Right lobe of liver (tissue), 6 donors: ENCODE data around the gene FOS. TPM values are rescaled to one million over a fixed set of nuclear protein-coding genes. Genes with fewer than 3 reads are reported as not detected.
A peak's percentile ranks its signal among the peaks of the same experiment; 100 is the strongest.

Source experiments
- ATAC-seq, 4 donors: fragments of 200-7000 bp; cut with Tn5 transposase; one replicate each; pipeline ENCODE4 v1.9.1; 2020; ENCODE audit warnings: mild to moderate bottlenecking in 4 of 4, moderate library complexity in 4 of 4
- DNase-seq, 3 donors: peaks; one replicate each; pipeline ENCODE4 v3.0.0-alpha.2; 2020
- H3K27ac ChIP-seq, 3 donors: fragments of 200-600 bp; one replicate each; pipeline ENCODE4 v1.8.0; 2022
- H3K27me3 ChIP-seq, 2 donors: fragments of 200-600 bp; one replicate each; pipeline ENCODE4 v1.8.0; 2022
- H3K36me3 ChIP-seq, 4 donors: fragments of 200-600 bp; sonication (generic) in 1 of 4; one replicate each; pipeline versions ENCODE4 v1.5.1 to v1.8.0; 2017 to 2022; ENCODE audit warnings: control low read depth in 1 of 4
- H3K4me1 ChIP-seq, 4 donors: fragments of 200-600 bp; sonication (generic) in 1 of 4; one replicate each; pipeline versions ENCODE4 v1.5.1 to v1.8.0; 2017 to 2022; ENCODE audit warnings: control low read depth in 1 of 4
- H3K4me3 ChIP-seq, 3 donors: fragments of 200-600 bp; one replicate each; pipeline ENCODE4 v1.8.0; 2022
- H3K9me3 ChIP-seq, 4 donors: fragments of 200-600 bp; sonication (generic) in 1 of 4; one replicate each; pipeline versions ENCODE4 v1.5.1 to v1.8.0; 2017 to 2022; ENCODE audit warnings: control low read depth in 1 of 4
- POLR2A ChIP-seq: fragments of 450-650 bp; IDR thresholded peaks from one replicate; pipeline ENCODE4 v1.6.1; 2017; ENCODE audit warnings: antibody characterized with exemption, mild to moderate bottlenecking
- WGBS: methylation state at CpG from one replicate; pipeline ENCODE4 v1.1.6; 2018; ENCODE audit warnings: low coverage, low lambda C conversion rate; ENCODE audit not compliant: insufficient coverage; ENCODE audit errors: missing lambda C conversion rate; 5-methylcytosine and 5-hydroxymethylcytosine counted together
- intact Hi-C, 2 donors: fragments of 100-400 bp; cut with DNase I; formaldehyde crosslinking; loops; one replicate each; pipeline versions ENCODE4 v1.11.2 to v1.14.1; 2022
- total RNA-seq, 6 experiments: library from RNA; depleted of rRNA in 2 of 6; stranded (reverse); fragments of >200 nt in 2 of 6; fragmentation: NEBNext Ultra II Directional in 3 of 6; extraction: Animal tissue kit (Norgen Biotek cat#: 25700) in 3 of 6; gene quantifications; one replicate each; pipeline versions ENCODE4 v1.1.0 to v1.2.4, GENCODE V29; 2016 to 2023
- TF ChIP-seq, protein P1 (sequence below), 4 donors: fragments of 200-600 bp in 3 of 4; fragments of 450-650 bp in 1 of 4; IDR thresholded peaks; one replicate each; pipeline versions ENCODE4 v1.5.1 to v1.8.0; 2016 to 2022; ENCODE audit warnings: antibody characterized with exemption in 4 of 4, mild to moderate bottlenecking in 2 of 4
- donor health status: DM: no; HTN: yes; CAD: no.
- donor health status: DM: no; HTN: no; CAD: no.
- donor health status: DM: no; HTN: no; CAD: no.
- donor health status: DM: no; HTN: yes; CAD: no.
- donor health status: DM: no; HTN: yes; CAD: no.

FOS gene
- total RNA-seq, 6 experiments from 2014 or later = 9.9 to 151 (median 49.5) TPM

DNA sequence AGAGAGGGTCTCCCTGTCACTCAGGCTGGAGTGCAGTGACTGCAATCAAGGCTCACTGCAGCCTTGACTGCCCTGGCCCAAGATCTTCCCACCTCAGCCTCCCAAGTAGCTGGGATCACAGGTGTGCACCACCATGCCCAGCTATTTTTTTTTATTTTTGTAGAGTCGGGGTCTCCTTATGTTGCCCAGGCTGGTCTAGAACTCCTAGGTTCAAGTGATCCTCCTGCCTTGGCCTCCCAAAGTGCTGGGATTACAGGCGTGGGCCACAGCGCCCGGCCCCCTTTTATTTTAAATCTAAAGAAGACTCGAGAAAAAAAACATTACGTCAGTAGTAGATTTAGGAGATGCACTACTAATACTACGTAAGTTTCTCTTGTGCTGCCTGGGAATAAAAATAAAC is 14.3 kb downstream of the FOS start:
- WGBS = 93% methylated on average over 7 of the region's 7 CpGs
- DNase-seq (no peak), ATAC-seq (no peak)
- Histone ChIP-seq H3K4me3 (no peak overlapping the region), H3K9me3 (no peaks in the 10 kb centered on the region), H3K27me3 (no peaks in the 10 kb centered on the region), H3K36me3 (no peaks in the 10 kb centered on the region), H3K4me1 (peaks cover 0 to 26% (median 6%) of the 10 kb centered on the region in 4 donors), H3K27ac (peak overlapping the region in 2 of 3 donors; percentile 48 to 89)
- intact Hi-C loops = no loop called here
- TF ChIP-seq, protein P1, sequence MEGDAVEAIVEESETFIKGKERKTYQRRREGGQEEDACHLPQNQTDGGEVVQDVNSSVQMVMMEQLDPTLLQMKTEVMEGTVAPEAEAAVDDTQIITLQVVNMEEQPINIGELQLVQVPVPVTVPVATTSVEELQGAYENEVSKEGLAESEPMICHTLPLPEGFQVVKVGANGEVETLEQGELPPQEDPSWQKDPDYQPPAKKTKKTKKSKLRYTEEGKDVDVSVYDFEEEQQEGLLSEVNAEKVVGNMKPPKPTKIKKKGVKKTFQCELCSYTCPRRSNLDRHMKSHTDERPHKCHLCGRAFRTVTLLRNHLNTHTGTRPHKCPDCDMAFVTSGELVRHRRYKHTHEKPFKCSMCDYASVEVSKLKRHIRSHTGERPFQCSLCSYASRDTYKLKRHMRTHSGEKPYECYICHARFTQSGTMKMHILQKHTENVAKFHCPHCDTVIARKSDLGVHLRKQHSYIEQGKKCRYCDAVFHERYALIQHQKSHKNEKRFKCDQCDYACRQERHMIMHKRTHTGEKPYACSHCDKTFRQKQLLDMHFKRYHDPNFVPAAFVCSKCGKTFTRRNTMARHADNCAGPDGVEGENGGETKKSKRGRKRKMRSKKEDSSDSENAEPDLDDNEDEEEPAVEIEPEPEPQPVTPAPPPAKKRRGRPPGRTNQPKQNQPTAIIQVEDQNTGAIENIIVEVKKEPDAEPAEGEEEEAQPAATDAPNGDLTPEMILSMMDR (IDR thresholded peaks at IDR 0.05) = no peak

DNA sequence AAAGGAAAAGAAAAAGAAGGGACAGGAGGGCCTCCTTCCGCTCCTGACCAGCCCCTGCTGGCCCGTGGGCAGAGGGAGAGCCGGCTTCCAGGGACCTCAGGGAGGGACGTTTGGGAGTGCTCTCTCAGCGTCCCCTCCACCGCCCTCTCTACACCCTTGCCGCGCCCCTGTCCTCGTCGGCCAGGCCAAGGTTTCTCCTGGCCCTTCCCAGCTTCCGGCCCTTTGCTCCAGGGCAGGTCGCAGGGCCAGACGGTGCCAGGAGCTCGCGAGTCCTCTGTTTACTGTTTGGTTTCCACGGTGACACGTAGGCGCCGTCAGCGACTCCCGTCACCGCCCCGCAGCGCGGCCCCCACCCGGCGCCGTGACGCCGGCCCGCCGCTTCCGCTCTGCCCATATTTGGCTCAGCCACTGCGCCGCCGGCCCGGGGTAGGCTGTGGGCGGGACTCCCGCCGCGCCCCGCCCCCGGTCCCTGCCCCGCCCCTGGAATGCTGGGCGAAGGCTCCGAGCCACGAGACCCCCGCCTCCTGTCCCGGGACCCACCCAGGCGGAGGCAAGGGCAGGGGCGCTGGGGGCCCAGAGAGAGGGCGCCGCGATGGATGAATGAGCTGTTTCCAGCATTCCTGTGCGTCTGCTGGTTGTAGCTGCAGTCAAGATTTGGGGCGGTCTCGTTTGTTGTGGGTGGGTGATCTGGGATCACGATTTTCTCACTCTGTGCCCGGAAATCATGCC is 15.5 kb downstream of the FOS start:
- DNase-seq (peak; percentile 97 to 98 (median 98)), ATAC-seq (peak; percentile 82 to 94 (median 88))
- WGBS = 4% methylated on average over 17 of the region's 59 CpGs
- no peaks in the 10 kb centered on the region for H3K9me3 ChIP-seq
- no peaks in the 10 kb centered on the region for H3K27me3 ChIP-seq
- H3K4me3 ChIP-seq = peak overlapping the region; percentile 58 to 60 (median 58)
- H3K4me1 ChIP-seq = peaks cover 0 to 26% (median 6%) of the 10 kb centered on the region in 4 donors
- H3K27ac ChIP-seq = peak overlapping the region; percentile 90 to 99 (median 97)
- intact Hi-C loops = no loop called here
- H3K36me3 ChIP-seq = no peaks in the 10 kb centered on the region
- peak; percentile 63 for TF ChIP-seq POLR2A
- TF ChIP-seq, protein P1 (IDR thresholded peaks at IDR 0.05) = no peak

DNA sequence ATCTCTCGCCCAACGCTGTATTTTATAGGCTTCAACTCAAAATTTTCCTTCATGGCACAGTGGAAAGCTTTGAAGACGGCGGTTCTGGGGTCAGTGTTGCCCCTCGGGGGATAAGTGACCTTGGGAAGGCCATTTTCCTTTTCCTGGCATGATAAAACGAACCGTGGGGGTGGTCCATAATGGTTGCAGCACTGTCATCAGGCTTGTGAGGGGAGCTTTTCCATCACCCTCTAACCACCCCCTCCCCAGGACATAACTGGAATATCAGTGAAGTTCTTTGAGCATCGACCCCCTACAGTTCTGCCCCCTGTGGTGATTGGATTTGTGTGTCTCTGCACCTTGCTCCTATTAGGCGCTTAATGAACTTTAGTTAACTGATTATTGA is 16.0 kb downstream of the FOS start:
- TF ChIP-seq, protein P1 (IDR thresholded peaks at IDR 0.05) = peak in 1 of 4 donors; percentile 11
- TF ChIP-seq POLR2A = peak; percentile 8
- H3K9me3 ChIP-seq = no peaks in the 10 kb centered on the region
- intact Hi-C loops = loop anchor here in 1 of 2 donors (5.0 kb wide), 1 partner anchor 162 kb away; no protein-coding TSS in a partner anchor
- peak overlapping the region; percentile 88 to 99 (median 90) for H3K27ac ChIP-seq
- H3K4me1 ChIP-seq = peaks cover 0 to 26% (median 6%) of the 10 kb centered on the region in 4 donors
- H3K27me3 ChIP-seq = no peaks in the 10 kb centered on the region
- ATAC-seq (no peak), DNase-seq (no peak)
- WGBS = 0% methylated on average over 7 of the region's 9 CpGs
- H3K36me3 ChIP-seq = no peaks in the 10 kb centered on the region
- H3K4me3 ChIP-seq = peak overlapping the region; percentile 58 to 60 (median 58)

DNA sequence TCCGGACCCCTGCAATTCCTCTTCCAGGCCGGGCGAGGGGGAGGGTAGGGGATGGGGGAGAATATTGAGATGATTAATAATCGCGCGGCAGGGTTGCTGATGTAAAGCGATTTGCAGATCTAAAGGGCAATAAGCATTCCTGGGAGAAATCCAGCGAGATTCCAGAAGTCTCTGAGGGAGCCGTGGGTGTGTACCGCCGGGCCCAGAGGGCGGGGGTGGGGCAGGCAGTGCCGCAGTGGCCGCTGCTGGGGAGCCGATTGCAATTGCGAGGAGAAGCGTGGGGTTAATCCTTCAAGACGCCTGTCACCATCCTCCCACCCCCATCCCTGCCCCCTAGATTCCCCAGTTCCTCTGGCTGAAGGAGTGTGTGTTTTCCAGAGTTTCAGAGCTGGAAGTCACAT is 16.4 kb downstream of the FOS start:
- Histone ChIP-seq H3K27me3 (no peaks in the 10 kb centered on the region), H3K36me3 (no peaks in the 10 kb centered on the region), H3K4me3 (peak overlapping the region; percentile 58 to 60 (median 58)), H3K4me1 (peaks cover 0 to 26% (median 6%) of the 10 kb centered on the region in 4 donors), H3K9me3 (no peaks in the 10 kb centered on the region), H3K27ac (peak overlapping the region; percentile 88 to 99 (median 90))
- WGBS = under 1% methylated on average over 11 of the region's 18 CpGs
- intact Hi-C loops = loop anchor here in 1 of 2 donors (5.0 kb wide), 1 partner anchor 163 kb away; no protein-coding TSS in a partner anchor
- TF ChIP-seq, protein P1 (IDR thresholded peaks at IDR 0.05) = no peak
- no peak for TF ChIP-seq POLR2A
- DNase-seq (peak; percentile 66 to 79 (median 77)), ATAC-seq (peak; percentile 38 to 51 (median 42))
